Measurements from ENCODE around the gene CDH26.

CDH26 gene

GRCh38 chr20:59987135-59987534 lies 28.9 kb downstream of the CDH26 start:
- no peak for DNase-seq

DNA sequence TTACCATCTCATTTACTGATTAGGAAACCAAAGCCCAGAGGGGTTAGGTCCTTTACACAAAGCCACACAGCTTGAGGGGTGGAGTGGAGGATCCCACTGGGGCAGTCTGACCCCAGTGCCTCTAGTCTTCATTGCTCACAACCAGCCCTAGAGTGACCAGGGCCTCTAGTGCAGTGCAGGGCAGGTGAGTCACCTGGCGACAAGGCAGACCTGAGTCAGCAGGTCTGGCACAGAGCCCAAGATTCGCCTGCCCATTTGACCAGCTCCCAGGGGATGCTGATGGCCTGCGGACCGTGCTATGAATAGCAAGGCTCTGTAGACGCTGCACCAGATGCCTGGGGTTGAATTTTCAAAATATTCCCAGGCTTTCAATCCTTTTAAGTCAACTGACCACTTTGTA lies 29.9 kb downstream of the CDH26 start:
- no peak for DNase-seq

DNA sequence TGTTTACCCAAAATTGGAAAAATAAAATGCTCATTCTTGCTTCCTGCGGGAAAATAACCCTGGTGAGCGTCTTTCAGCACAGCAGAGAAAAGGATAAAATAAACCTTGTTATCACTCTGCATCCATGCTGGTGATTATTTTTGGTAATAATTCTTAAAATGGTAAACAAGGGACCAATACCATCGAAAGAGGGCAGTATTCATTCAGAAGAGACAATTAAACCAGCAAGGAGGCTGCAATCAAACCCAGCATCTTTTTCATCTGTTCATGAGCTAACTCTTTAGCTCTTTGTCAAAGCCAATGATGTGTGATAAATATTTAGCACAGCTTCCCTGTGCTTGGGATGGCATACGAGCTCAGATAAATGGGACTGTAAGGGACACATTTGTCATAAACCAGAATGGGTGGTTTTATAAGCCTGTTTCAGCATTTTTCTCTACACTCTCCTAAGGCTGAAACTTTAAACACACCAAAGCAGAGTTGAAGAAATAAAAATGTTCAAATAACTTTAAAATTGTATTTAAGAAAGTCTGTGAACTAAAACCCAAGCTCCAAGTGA lies 34.4 kb downstream of the CDH26 start:
- DNase-seq = no peak

GRCh38 chr20:59993736-59994430 lies 35.7 kb downstream of the CDH26 start:
- DNase-seq = no peak

- DNase-seq = no peak
These were observed 36.5 kb downstream of the CDH26 start for GRCh38 chr20:59994697-59995122.

DNA sequence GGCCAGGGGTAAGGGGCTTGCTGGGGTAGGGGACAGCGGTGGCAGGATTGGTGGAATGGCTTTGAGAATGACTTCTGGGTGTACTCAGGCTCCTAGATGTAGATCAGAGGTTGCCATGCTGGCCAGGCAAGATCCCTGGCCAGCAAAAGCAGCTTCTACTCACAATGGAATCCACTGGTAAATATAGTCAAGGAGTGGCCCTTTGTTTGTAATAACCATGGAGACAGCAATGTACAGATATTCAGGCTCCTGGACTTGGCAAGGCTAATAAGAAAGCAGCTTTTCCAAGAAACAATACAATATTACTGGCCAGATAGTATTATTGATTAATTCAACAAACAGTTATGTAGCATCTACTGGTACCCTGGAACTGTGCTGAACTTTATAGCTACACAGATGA lies 37.9 kb downstream of the CDH26 start:
- no peak for DNase-seq

DNA sequence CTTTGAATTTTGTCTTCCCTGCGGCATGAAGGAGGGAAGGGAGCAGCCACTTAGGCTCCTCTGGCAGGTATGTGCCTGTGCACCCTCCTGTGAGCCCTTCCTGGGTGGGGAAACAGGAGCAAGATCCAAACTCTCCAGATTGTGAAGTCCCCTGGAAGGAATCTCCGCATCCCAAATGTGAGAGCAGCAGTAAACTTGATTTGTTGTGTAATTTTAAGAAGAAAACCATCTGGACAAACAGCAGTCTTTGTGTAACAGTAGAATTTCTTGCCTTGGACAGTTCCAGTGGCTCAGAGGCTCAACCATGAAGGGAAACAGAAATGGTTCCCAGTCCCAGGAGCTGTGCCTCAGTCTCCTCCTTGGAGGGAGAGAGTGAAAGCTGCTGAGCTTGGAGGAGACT lies 39.7 kb downstream of the CDH26 start:
- DNase-seq = no peak

DNA sequence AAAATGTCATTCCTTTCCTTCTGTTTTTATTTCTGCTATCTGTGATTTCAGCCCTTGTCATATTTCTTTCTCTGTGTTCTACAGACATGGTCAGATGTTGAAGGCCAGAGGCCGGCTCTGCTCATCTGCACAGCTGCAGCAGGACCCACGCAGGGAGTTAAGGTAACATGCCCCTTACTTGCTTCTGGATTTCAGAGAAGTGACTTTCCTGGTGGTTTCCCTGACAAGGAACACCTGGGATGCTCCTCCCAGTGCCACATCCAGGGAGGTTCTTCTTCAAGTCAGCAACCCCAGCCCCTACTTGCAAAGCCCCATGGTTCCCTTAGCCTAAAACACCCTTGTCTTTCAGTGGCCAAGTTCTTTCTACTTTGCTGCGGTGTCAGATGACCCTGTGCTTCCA lies 41.3 kb downstream of the CDH26 start:
- DNase-seq = no peak

- DNase-seq = no peak
These were observed 42.2 kb downstream of the CDH26 start for GRCh38 chr20:60000271-60001042.

DNA sequence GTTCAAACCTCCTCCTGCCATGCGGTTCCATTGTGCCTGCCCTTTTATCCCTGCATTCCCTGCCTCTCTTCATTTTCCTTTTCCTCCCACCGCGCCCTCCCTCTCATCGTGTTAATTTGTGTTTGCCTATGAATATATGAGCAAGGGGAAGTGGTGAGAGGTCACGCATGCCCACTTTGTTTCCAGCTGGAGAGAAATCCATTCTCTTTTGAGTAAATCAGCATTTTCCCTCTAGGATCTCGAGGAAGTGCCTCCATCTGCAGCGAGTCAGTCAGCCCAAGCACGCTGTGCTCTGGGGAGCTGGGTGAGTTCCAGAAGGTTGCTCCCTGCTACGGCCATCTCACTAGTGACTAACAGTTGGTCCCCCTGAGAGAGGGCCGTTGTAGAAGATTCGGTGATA lies 42.9 kb downstream of the CDH26 start:
- DNase-seq = no peak

GRCh38 chr20:60003776-60004175 lies 45.6 kb downstream of the CDH26 start:
- no peak for DNase-seq

GRCh38 chr20:60006261-60006660 lies 48.0 kb downstream of the CDH26 start:
- DNase-seq = no peak

GRCh38 chr20:60007464-60007863 lies 49.2 kb downstream of the CDH26 start:
- no peak for DNase-seq

- DNase-seq = no peak
These were observed 50.0 kb downstream of the CDH26 start for GRCh38 chr20:60008130-60008808.

GRCh38 chr20:60009318-60009717 lies 51.1 kb downstream of the CDH26 start:
- DNase-seq = no peak

DNA sequence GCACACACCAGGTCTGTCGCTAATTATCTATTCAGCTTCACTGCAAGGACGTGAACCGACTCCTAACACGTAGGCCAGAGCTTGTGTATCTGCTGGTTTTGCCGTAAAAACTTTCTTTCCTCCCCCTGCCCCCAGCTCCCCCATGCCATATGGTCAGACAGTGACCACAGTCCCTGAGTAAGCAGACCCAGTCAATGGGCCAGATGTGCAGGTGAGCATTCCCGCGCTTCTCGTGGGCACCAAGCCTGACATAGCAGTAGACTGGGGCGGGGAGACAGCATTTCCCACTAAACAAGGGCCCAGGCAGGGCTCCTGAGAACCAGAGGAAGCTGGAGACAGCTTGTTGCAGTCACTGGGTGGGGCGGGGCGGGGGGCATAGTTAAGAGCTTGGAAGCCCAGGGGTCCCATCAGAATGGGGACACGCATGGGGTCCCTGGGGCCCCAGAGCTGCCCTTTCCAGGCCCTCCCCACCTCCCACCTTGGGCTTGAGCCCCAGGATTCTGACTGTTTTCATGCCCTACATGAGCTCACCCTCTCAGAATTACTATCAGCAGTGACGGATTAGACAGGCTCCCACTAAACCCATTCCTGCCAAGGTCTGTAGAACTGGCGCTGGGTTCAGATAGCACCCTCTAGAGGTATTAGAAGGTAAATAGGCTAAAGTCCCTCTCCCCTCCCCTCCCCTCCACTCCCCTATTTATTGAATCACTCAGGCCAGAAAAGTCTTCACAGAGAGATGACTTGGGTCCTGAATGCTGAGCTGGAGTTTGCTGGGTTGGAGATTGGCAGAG lies 51.8 kb downstream of the CDH26 start:
- DNase-seq = no peak

DNA sequence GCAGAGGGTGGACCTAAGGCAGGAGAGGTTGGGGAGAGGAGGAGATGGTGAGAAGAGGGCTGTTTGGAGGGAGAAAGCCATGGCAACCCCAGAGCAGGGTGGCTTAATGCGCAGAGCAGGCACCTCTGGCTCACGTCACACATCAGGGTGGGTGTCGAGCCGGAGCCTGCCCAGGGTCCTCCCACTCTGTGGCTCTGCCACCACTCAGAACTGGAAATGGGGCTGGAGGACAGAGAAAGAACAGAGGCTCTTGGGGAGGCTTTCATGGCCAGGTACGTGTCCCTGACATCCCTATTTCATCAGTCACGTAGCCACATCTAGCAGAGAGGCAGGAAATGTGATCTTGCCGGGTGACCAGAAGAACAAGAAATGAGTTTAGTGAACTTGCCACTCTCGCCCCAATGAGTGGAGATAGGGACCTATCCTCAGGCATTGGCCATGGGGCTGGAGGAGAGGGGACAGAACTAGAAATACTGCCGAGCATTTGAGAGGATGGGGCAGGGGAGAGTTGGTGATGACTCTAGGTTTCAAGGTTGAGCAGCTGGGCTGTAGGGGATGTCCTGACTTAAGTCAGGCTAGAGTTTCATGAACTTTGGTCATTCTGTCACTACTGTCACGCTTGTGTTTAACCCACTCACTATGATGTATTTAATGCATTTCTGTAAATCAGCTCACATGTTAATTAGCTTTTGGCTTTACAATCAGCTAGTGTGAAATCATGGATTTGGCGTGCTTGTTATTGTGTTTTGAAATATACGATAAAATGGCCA lies 52.7 kb downstream of the CDH26 start:
- no peak for DNase-seq

DNA sequence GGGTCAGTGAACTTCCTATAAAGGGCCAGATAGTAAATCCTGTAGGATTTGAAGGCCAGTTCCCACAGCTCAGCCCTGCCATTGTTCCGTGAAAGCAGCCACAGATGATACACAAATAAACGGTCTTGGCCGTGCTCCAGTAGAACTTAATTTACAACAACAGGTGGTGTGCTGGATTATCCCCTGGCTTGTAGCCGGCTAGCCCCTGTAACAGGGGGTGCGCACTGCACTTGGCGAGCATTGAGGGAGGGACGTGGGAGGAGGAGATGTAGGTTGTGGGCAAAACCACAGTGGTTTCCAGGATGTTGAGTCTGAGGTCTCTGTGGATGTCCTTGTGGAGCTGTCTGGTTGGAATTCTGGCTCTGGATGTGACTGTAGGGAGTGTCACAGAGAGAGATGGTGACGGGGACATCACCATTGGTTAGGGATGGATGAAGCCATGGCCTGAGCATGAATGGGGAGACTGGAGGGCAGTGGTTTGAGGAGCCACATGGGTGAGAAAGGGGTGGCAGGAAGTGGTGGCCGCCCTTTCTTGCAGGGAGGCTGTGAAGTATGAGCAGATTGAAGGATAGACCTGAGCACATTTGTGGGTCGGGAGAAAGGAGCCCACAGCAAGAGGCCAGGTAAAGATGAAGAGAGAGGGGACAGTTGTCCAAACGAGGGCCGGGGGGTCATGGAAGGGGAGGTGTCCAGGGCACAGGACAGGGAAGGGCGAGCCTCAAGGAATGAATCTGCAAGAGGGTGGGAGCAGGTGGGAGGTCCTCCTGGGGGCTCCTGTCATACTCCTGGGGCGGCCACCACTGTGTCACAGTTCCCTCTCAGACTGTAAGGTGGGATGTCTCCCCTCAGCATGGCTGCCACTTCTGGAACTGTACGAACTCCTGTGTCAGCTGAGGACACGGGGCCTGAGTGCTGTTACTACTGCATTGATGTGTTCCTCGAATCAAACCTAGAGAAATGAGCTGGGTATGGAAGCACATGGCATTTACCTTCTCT lies 53.6 kb downstream of the CDH26 start:
- DNase-seq = no peak

DNA sequence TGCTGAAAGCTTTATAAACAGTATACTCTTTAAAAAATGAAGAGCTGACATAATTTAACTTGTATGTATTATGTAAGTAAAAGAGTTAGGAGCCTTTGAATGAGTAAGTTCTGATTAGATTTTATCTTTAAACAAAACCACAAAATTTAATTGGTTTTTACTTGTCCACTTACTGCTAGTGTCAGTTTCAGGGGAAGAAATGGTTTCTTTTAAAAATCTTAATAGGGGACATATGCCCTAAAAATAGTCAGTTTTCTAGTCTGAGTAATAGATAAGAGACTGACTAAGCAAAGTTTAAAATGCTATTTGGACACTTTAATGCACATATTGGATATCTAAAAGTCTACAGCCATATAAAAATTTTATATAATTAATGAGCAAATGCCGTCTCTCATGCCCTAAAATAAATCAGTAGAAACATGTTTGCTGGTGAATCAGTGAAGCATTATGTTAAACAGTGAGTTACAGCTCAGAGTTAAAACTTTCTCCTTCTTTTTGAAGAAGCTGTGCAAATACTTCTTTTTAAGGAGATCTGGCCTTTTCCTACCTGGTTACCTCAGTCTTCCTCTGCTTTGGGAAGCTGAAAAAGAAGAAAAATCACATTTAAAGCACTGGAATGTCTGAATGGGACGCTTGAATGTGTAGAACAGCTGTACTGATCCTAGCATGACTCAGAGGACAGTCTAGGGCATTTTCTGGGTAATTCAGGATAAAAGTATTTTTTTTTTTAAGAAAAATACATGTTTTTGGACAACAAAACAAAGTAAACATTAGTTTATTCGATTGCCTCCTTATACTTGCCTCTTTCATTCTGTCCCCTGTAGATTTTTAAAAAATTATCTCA lies 55.3 kb downstream of the CDH26 start:
- DNase-seq = no peak

DNA sequence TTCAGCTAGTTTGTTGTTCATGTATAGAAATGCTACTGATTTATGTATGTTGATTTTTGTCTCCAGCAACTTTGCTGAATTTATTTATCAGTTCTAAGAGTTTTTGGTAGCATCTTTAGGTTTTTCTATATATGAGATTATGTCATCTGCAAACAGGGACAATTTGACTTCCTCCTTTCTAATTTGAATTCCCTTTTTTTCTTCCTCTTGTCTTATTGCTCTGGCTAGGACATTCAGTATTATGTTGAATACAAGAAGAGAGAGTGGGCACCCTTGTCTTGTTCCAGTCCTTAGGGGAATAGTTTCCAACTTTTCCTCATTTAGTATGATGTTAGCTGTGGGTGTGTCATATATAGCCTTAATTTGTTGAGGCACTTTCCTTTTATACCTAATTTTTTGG lies 58.2 kb downstream of the CDH26 start:
- no peak for DNase-seq

Measured in activated CD8-positive, alpha-beta memory T cell treated with anti-CD3 and anti-CD28 coated beads, Interleukin-2, amount 50 U/mL, for 4 hours (primary cell).